Panc1 (cell line): ENCODE results near the gene KRTAP5-7. TPM values are rescaled to one million over a fixed set of nuclear protein-coding genes. Genes with fewer than 3 reads are reported as not detected.

ENCODE experiments used
- ATAC-seq: fragments of 200-7000 bp; cut with Tn5 transposase; 2 replicates; pipeline ENCODE4 v1.9.1; 2020; ENCODE audit warnings: mild to moderate bottlenecking, moderate library complexity
- BruUV-seq: library from RNA; stranded (reverse); fragments of 400-500 nt; replicated peaks from 2 replicates; lab custom pipeline; 2021; lab: Mats Ljungman, UMichigan
- CTCF ChIA-PET: fragments of 300-600 bp; sonication (Branson Sonifier 250); formaldehyde crosslinking; loops from one replicate; lab custom pipeline; 2022; ENCODE audit warnings: antibody characterized with exemption; lab: Charles Lee
- POLR2A ChIA-PET: fragments of 300-600 bp; sonication (Branson Sonifier 250); formaldehyde crosslinking; loops from one replicate; lab custom pipeline; 2022; ENCODE audit warnings: antibody characterized with exemption; lab: Charles Lee
- DNase-seq: peaks from one replicate; pipeline ENCODE4 v3.0.0-alpha.2; 2010; ENCODE audit warnings: low read depth, low spot score
- H3K27ac ChIP-seq: 2 replicates; pipeline ENCODE4 v1.5.1; 2011; ENCODE audit warnings: mild to moderate bottlenecking, low read length, inconsistent platforms
- H3K27me3 ChIP-seq: fragments of 200-500 bp; sonication (Bioruptor generic); 2 replicates; pipeline ENCODE4 v1.6.0; 2014; ENCODE audit warnings: low read length, inconsistent platforms; ENCODE audit not compliant: control insufficient read depth, insufficient read depth
- H3K36me3 ChIP-seq: fragments of 200-500 bp; sonication (Bioruptor generic); 2 replicates; pipeline ENCODE4 v1.5.1; 2014; ENCODE audit warnings: inconsistent platforms, mild to moderate bottlenecking, low read length, moderate library complexity; ENCODE audit not compliant: control insufficient read depth, insufficient read depth
- H3K4me1 ChIP-seq: 2 replicates; pipeline ENCODE4 v1.5.1; 2011; ENCODE audit warnings: inconsistent platforms, mild to moderate bottlenecking, low read length, moderate library complexity; ENCODE audit not compliant: control insufficient read depth, insufficient read depth
- H3K4me3 ChIP-seq, 2 experiments: 2 replicates each; pipeline ENCODE4 v1.5.1; 2011 to 2012; ENCODE audit warnings: low read depth in 2 of 2, low read length in 2 of 2, mild to moderate bottlenecking in 2 of 2, inconsistent platforms in 1 of 2, moderate library complexity in 1 of 2
- H3K9me3 ChIP-seq: fragments of 200-500 bp; sonication (Bioruptor generic); 2 replicates; pipeline ENCODE4 v1.5.1; 2014; ENCODE audit warnings: low read depth, mild to moderate bottlenecking, inconsistent platforms, low read length, moderate library complexity; ENCODE audit not compliant: control insufficient read depth, insufficient read depth
- POLR2AphosphoS5 ChIP-seq: IDR thresholded peaks from 2 replicates; pipeline ENCODE4 v1.6.1; 2012; ENCODE audit warnings: mild to moderate bottlenecking, low read depth, low read length, moderate library complexity
- SIN3A ChIP-seq: IDR thresholded peaks from 2 replicates; pipeline ENCODE4 v1.6.1; 2012; ENCODE audit warnings: low read depth, mild to moderate bottlenecking, low read length, moderate library complexity, borderline replicate concordance; ENCODE audit not compliant: insufficient read depth
- TCF7L2 ChIP-seq: IDR thresholded peaks from 2 replicates; pipeline ENCODE4 v1.6.1; 2011; ENCODE audit warnings: mild to moderate bottlenecking, low read depth, low read length, inconsistent platforms
- in situ Hi-C: cut with HindIII; loops from 2 replicates; pipeline ENCODE4 v1.10.0; 2016; ENCODE audit warnings: low sequenced_read_pairs, low pct_unique_long_range_greater_than_20kb
- intact Hi-C: fragments of 100-400 bp; cut with micrococcal nuclease; formaldehyde crosslinking; loops from one replicate; pipeline ENCODE4 v1.10.0; 2022; ENCODE audit not compliant: unreplicated experiment
- total RNA-seq: library from RNA; stranded (reverse); gene quantifications from one replicate; pipeline ENCODE4 v1.2.1, GENCODE V29; 2021; ENCODE audit not compliant: unreplicated experiment
- TF ChIP-seq, protein P1 (sequence below), 2 experiments: IDR thresholded peaks; 2 replicates each; pipeline ENCODE4 v1.6.1; 2011 to 2012; ENCODE audit warnings: low read depth in 2 of 2, control low read depth in 1 of 2, low read length in 1 of 2, mild to moderate bottlenecking in 1 of 2, moderate library complexity in 1 of 2; ENCODE audit not compliant: insufficient read depth in 1 of 2
- TF ChIP-seq, protein P2 (sequence below): fragments of 450-650 bp; IDR thresholded peaks from 2 replicates; pipeline ENCODE4 v1.5.1; 2017; ENCODE audit warnings: mild to moderate bottlenecking

The KRTAP5-7 gene
- total RNA-seq, 1 experiment from 2014 or later = not detected

GRCh38 chr11:71490731-71491390 is 36.2 kb upstream of the KRTAP5-7 start:
- no peak overlapping the region for H3K27ac ChIP-seq
- POLR2A ChIA-PET = interaction anchor here (0.5 kb wide), 1 partner anchor 11 kb away, joined by 16 read pairs; no protein-coding TSS in a partner anchor
- in situ Hi-C loops (no loop called here), intact Hi-C loops (no loop called here)
- H3K4me3 ChIP-seq = no peak overlapping the region
- no peak for ATAC-seq
- no peaks in the 10 kb centered on the region for H3K27me3 ChIP-seq
- DNase-seq = no peak
- no peaks in the 10 kb centered on the region for H3K36me3 ChIP-seq
- no TSS peak for BruUV-seq
- TF ChIP-seq, protein P1, sequence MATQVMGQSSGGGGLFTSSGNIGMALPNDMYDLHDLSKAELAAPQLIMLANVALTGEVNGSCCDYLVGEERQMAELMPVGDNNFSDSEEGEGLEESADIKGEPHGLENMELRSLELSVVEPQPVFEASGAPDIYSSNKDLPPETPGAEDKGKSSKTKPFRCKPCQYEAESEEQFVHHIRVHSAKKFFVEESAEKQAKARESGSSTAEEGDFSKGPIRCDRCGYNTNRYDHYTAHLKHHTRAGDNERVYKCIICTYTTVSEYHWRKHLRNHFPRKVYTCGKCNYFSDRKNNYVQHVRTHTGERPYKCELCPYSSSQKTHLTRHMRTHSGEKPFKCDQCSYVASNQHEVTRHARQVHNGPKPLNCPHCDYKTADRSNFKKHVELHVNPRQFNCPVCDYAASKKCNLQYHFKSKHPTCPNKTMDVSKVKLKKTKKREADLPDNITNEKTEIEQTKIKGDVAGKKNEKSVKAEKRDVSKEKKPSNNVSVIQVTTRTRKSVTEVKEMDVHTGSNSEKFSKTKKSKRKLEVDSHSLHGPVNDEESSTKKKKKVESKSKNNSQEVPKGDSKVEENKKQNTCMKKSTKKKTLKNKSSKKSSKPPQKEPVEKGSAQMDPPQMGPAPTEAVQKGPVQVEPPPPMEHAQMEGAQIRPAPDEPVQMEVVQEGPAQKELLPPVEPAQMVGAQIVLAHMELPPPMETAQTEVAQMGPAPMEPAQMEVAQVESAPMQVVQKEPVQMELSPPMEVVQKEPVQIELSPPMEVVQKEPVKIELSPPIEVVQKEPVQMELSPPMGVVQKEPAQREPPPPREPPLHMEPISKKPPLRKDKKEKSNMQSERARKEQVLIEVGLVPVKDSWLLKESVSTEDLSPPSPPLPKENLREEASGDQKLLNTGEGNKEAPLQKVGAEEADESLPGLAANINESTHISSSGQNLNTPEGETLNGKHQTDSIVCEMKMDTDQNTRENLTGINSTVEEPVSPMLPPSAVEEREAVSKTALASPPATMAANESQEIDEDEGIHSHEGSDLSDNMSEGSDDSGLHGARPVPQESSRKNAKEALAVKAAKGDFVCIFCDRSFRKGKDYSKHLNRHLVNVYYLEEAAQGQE (IDR thresholded peaks at IDR 0.05; ENCODE audit: insufficient read depth in 1 of 2, low read depth in 2 of 2, low read length in 1 of 2) = no peak
- TF ChIP-seq SIN3A = no peak
- no peak for TF ChIP-seq TCF7L2
- TF ChIP-seq POLR2AphosphoS5 = no peak
- TF ChIP-seq, protein P2, sequence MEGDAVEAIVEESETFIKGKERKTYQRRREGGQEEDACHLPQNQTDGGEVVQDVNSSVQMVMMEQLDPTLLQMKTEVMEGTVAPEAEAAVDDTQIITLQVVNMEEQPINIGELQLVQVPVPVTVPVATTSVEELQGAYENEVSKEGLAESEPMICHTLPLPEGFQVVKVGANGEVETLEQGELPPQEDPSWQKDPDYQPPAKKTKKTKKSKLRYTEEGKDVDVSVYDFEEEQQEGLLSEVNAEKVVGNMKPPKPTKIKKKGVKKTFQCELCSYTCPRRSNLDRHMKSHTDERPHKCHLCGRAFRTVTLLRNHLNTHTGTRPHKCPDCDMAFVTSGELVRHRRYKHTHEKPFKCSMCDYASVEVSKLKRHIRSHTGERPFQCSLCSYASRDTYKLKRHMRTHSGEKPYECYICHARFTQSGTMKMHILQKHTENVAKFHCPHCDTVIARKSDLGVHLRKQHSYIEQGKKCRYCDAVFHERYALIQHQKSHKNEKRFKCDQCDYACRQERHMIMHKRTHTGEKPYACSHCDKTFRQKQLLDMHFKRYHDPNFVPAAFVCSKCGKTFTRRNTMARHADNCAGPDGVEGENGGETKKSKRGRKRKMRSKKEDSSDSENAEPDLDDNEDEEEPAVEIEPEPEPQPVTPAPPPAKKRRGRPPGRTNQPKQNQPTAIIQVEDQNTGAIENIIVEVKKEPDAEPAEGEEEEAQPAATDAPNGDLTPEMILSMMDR = no peak
- H3K9me3 ChIP-seq = no peaks in the 10 kb centered on the region
- CTCF ChIA-PET = no interaction called here
- H3K4me1 ChIP-seq = peaks cover 10% of the 10 kb centered on the region; the same call in 1 of the 2 replicates

- in situ Hi-C loops (no loop called here), intact Hi-C loops (no loop called here)
- POLR2A ChIA-PET = no interaction called here
- ATAC-seq = no peak
- no TSS peak for BruUV-seq
- no peak for DNase-seq
- Histone ChIP-seq H3K36me3 (no peaks in the 10 kb centered on the region), H3K27me3 (no peaks in the 10 kb centered on the region), H3K4me3 (no peak overlapping the region), H3K9me3 (no peaks in the 10 kb centered on the region), H3K27ac (no peak overlapping the region), H3K4me1 (peaks cover 10% of the 10 kb centered on the region; the same call in 1 of the 2 replicates)
- TF ChIP-seq, protein P1 (IDR thresholded peaks at IDR 0.05; ENCODE audit: insufficient read depth in 1 of 2, low read depth in 2 of 2, low read length in 1 of 2) = no peak
- TF ChIP-seq, protein P2 = no peak
- TF ChIP-seq SIN3A = no peak
- no peak for TF ChIP-seq POLR2AphosphoS5
- TF ChIP-seq TCF7L2 = no peak
- CTCF ChIA-PET = no interaction called here
Observed at GRCh38 chr11:71491531-71491930, 35.5 kb upstream of the KRTAP5-7 start.
